IMR-90 (cell line): ENCODE measurements around the gene GNAZ. TPM values are rescaled to one million over a fixed set of nuclear protein-coding genes. Genes with fewer than 3 reads are reported as not detected.

ENCODE experiments used
- ATAC-seq: fragments of 200-7000 bp; cut with Tn5 transposase; 2 replicates; pipeline ENCODE4 v1.9.1; 2020; ENCODE audit warnings: low read depth, mild to moderate bottlenecking, moderate library complexity
- BruUV-seq: library from RNA; stranded (reverse); fragments of 400-500 nt; replicated peaks from 2 replicates; lab custom pipeline; 2021; lab: Mats Ljungman, UMichigan
- CTCF ChIA-PET: fragments of 300-600 bp; formaldehyde crosslinking; extraction: SDS; loops from one replicate; lab custom pipeline; 2021; ENCODE audit warnings: antibody characterized with exemption; lab: Yijun Ruan, JAX
- POLR2A ChIA-PET: fragments of 300-600 bp; sonication (Branson Sonifier 250); formaldehyde crosslinking; loops from one replicate; lab custom pipeline; 2022; ENCODE audit warnings: antibody characterized with exemption; ENCODE audit not compliant: unreplicated experiment; lab: Charles Lee
- DNase-seq: peaks from one replicate; pipeline ENCODE4 v3.0.0; 2013
- H2AFZ ChIP-seq: replicated peaks from 2 replicates; pipeline ENCODE3; 2013; ENCODE audit warnings: low read length, mild to moderate bottlenecking; ENCODE audit not compliant: poor library complexity
- H2AK5ac ChIP-seq: 2 replicates; pipeline ENCODE4 v1.6.1; 2013; ENCODE audit warnings: low read depth, low read length, inconsistent platforms
- H2AK9ac ChIP-seq: replicated peaks from 2 replicates; pipeline ENCODE3; 2013; ENCODE audit warnings: mild to moderate bottlenecking, low read depth, low read length, moderate library complexity; ENCODE audit not compliant: poor library complexity
- H2BK120ac ChIP-seq: 2 replicates; pipeline ENCODE4 v1.6.1; 2013; ENCODE audit warnings: low read depth, low read length, inconsistent platforms
- H2BK15ac ChIP-seq: 3 replicates; pipeline ENCODE4 v1.6.1; 2013; ENCODE audit warnings: low read depth, low read length, inconsistent platforms
- H2BK20ac ChIP-seq: 2 replicates; pipeline ENCODE4 v1.6.1; 2013; ENCODE audit warnings: low read depth, mild to moderate bottlenecking, inconsistent platforms, low read length, moderate library complexity
- H2BK5ac ChIP-seq: 2 replicates; pipeline ENCODE4 v1.6.1; 2013; ENCODE audit warnings: mild to moderate bottlenecking, low read depth, low read length, inconsistent platforms; ENCODE audit not compliant: poor library complexity, severe bottlenecking
- H3K14ac ChIP-seq: replicated peaks from 2 replicates; pipeline ENCODE4 v1.6.1; 2013; ENCODE audit warnings: low read depth, low read length, inconsistent platforms
- H3K18ac ChIP-seq: 2 replicates; pipeline ENCODE4 v1.6.1; 2013; ENCODE audit warnings: low read depth, low read length, control low read depth
- H3K23ac ChIP-seq: 2 replicates; pipeline ENCODE4 v1.6.1; 2013; ENCODE audit warnings: low read depth, low read length, inconsistent platforms
- H3K27ac ChIP-seq: 2 replicates; pipeline ENCODE4 v1.5.1; 2013; ENCODE audit warnings: mild to moderate bottlenecking, control low read depth, low read length; ENCODE audit not compliant: insufficient read depth
- H3K27me3 ChIP-seq: 2 replicates; pipeline ENCODE4 v1.6.1; 2013; ENCODE audit warnings: low read length; ENCODE audit not compliant: control insufficient read depth, insufficient read depth
- H3K36me3 ChIP-seq: 2 replicates; pipeline ENCODE4 v1.6.1; 2013; ENCODE audit warnings: low read length, mixed read lengths; ENCODE audit not compliant: control insufficient read depth, insufficient read depth
- H3K4ac ChIP-seq: 2 replicates; pipeline ENCODE4 v1.6.1; 2013; ENCODE audit warnings: low read depth, low read length, inconsistent platforms
- H3K4me1 ChIP-seq: 2 replicates; pipeline ENCODE4 v1.6.1; 2013; ENCODE audit warnings: low read length, mixed read lengths; ENCODE audit not compliant: control insufficient read depth, insufficient read depth
- H3K4me2 ChIP-seq: 2 replicates; pipeline ENCODE4 v1.6.1; 2013; ENCODE audit warnings: low read depth, mild to moderate bottlenecking, control low read depth, low read length, moderate library complexity
- H3K4me3 ChIP-seq: 2 replicates; pipeline ENCODE4 v1.5.1; 2013; ENCODE audit warnings: low read depth, mild to moderate bottlenecking, control low read depth, low read length, moderate library complexity; ENCODE audit not compliant: insufficient read depth
- H3K56ac ChIP-seq: 2 replicates; pipeline ENCODE4 v1.6.1; 2013; ENCODE audit warnings: low read length, inconsistent platforms; ENCODE audit not compliant: insufficient read depth; ENCODE audit errors: extremely low read depth
- H3K79me1 ChIP-seq, 2 experiments: 2 replicates each; pipeline ENCODE4 v1.6.1; 2013; ENCODE audit warnings: low read length in 2 of 2, inconsistent platforms in 1 of 2, low read depth in 1 of 2
- H3K9ac ChIP-seq: 2 replicates; pipeline ENCODE4 v1.6.1; 2013; ENCODE audit warnings: low read depth, low read length, control low read depth
- H3K9me1 ChIP-seq: 2 replicates; pipeline ENCODE4 v1.6.1; 2013; ENCODE audit warnings: low read length, inconsistent platforms; ENCODE audit not compliant: insufficient read depth
- H3K9me3 ChIP-seq: 2 replicates; pipeline ENCODE4 v1.6.1; 2013; ENCODE audit warnings: low read length; ENCODE audit not compliant: control insufficient read depth, insufficient read depth
- H4K20me1 ChIP-seq: 2 replicates; pipeline ENCODE4 v1.6.1; 2013; ENCODE audit warnings: low read length, inconsistent platforms; ENCODE audit not compliant: insufficient read depth
- H4K5ac ChIP-seq: 2 replicates; pipeline ENCODE4 v1.6.1; 2013; ENCODE audit warnings: mild to moderate bottlenecking, low read depth, low read length, control low read depth
- H4K8ac ChIP-seq, 2 experiments: 2 replicates each; pipeline ENCODE4 v1.6.1; 2013; ENCODE audit warnings: low read depth in 2 of 2, low read length in 2 of 2, control low read depth in 1 of 2, inconsistent platforms in 1 of 2
- H4K91ac ChIP-seq: 2 replicates; pipeline ENCODE4 v1.6.1; 2013; ENCODE audit warnings: low read depth, low read length, inconsistent platforms; ENCODE audit not compliant: insufficient read depth
- BHLHE40 ChIP-seq: fragments of 150-350 bp; IDR thresholded peaks from 2 replicates; pipeline ENCODE4 v1.6.1; 2016; ENCODE audit warnings: mild to moderate bottlenecking, low read depth, low read length
- CEBPB ChIP-seq: IDR thresholded peaks from 2 replicates; pipeline ENCODE4 v1.6.1; 2012; ENCODE audit warnings: low read depth, low read length, improper control_type of control experiment
- FOS ChIP-seq: fragments of 150-350 bp; IDR thresholded peaks from 2 replicates; pipeline ENCODE4 v1.6.1; 2016; ENCODE audit warnings: low read depth, low read length
- MAFK ChIP-seq: IDR thresholded peaks from 2 replicates; pipeline ENCODE4 v1.6.1; 2012; ENCODE audit warnings: low read depth, low read length, improper control_type of control experiment
- MXI1 ChIP-seq: IDR thresholded peaks from 2 replicates; pipeline ENCODE4 v1.6.1; 2012; ENCODE audit warnings: low read depth, mild to moderate bottlenecking, low read length, moderate library complexity, borderline replicate concordance
- NFE2L2 ChIP-seq: fragments of 150-350 bp; IDR thresholded peaks from 2 replicates; pipeline ENCODE4 v1.6.1; 2016; ENCODE audit warnings: low read depth, mild to moderate bottlenecking, low read length
- POLR2A ChIP-seq: IDR thresholded peaks from 2 replicates; pipeline ENCODE4 v1.6.1; 2012; ENCODE audit warnings: mild to moderate bottlenecking, low read depth, low read length
- RAD21 ChIP-seq: IDR thresholded peaks from 2 replicates; pipeline ENCODE4 v1.6.1; 2012; ENCODE audit warnings: low read length, improper control_type of control experiment
- RCOR1 ChIP-seq: IDR thresholded peaks from 2 replicates; pipeline ENCODE4 v1.6.1; 2012; ENCODE audit warnings: mild to moderate bottlenecking, low read length, improper control_type of control experiment; ENCODE audit not compliant: insufficient replicate concordance
- RFX5 ChIP-seq: IDR thresholded peaks from 2 replicates; pipeline ENCODE4 v1.8.0; 2012; ENCODE audit warnings: low read depth, mild to moderate bottlenecking, low read length, moderate library complexity
- SMC3 ChIP-seq: fragments of 150-350 bp; IDR thresholded peaks from 2 replicates; pipeline ENCODE4 v1.6.1; 2016; ENCODE audit warnings: low read depth, mild to moderate bottlenecking, antibody characterized with exemption, low read length, moderate library complexity
- WGBS, 2 experiments: methylation state at CpG; one replicate each; pipeline versions ENCODE4 v1.1.5 to v1.1.7; 2013; ENCODE audit warnings: missing lambda C conversion rate in 2 of 2; ENCODE audit not compliant: insufficient read length in 1 of 2; ENCODE audit errors: extremely low coverage in 2 of 2; 5-methylcytosine and 5-hydroxymethylcytosine counted together
- dilution Hi-C: fragments of 300-500 bp; cut with HindIII; formaldehyde crosslinking; loops from one replicate; pipeline ENCODE4 v1.14.3; 2018; ENCODE audit warnings: low sequenced_read_pairs; ENCODE audit not compliant: unreplicated experiment
- in situ Hi-C: fragments of 300-500 bp; cut with MboI; formaldehyde crosslinking; loops from 3 replicates; pipeline ENCODE4 v1.14.3; 2019; ENCODE audit warnings: low sequenced_read_pairs, inconsistent platforms, mixed read lengths
- intact Hi-C: fragments of 100-400 bp; cut with micrococcal nuclease; formaldehyde crosslinking; loops from 2 replicates; pipeline ENCODE4 v1.10.0; 2022
- polyA plus RNA-seq, 3 experiments: library from polyadenylated mRNA; depleted of rRNA; stranded (reverse); fragments of >200 nt; gene quantifications; 2 replicates each; pipeline ENCODE4 v1.2.3, GENCODE V29; 2012; ENCODE audit warnings: low replicate concordance in 1 of 3
- total RNA-seq: library from RNA; depleted of rRNA; stranded (reverse); fragments of >200 nt; gene quantifications from 2 replicates; pipeline ENCODE4 v1.2.3, GENCODE V29; 2012
- TF ChIP-seq, protein P1 (sequence below): fragments of 150-350 bp; IDR thresholded peaks from 2 replicates; pipeline ENCODE4 v1.6.1; 2017; ENCODE audit warnings: mild to moderate bottlenecking, antibody characterized with exemption, low read length, low read depth
- TF ChIP-seq, protein P2 (sequence below): fragments of 150-350 bp; IDR thresholded peaks from 2 replicates; pipeline ENCODE4 v1.6.1; 2016; ENCODE audit warnings: low read depth, mild to moderate bottlenecking, low read length, moderate library complexity, borderline replicate concordance
- TF ChIP-seq, protein P3 (sequence below): conservative IDR thresholded peaks from 2 replicates; pipeline ENCODE4 v1.5.1; 2012; ENCODE audit warnings: mild to moderate bottlenecking, low read depth, low read length, improper control_type of control experiment

Gene GNAZ
- total and polyA plus RNA-seq, 2 of the 4 experiments (the other 2 are of a cell fraction): 1.5 to 2.5 TPM

DNA sequence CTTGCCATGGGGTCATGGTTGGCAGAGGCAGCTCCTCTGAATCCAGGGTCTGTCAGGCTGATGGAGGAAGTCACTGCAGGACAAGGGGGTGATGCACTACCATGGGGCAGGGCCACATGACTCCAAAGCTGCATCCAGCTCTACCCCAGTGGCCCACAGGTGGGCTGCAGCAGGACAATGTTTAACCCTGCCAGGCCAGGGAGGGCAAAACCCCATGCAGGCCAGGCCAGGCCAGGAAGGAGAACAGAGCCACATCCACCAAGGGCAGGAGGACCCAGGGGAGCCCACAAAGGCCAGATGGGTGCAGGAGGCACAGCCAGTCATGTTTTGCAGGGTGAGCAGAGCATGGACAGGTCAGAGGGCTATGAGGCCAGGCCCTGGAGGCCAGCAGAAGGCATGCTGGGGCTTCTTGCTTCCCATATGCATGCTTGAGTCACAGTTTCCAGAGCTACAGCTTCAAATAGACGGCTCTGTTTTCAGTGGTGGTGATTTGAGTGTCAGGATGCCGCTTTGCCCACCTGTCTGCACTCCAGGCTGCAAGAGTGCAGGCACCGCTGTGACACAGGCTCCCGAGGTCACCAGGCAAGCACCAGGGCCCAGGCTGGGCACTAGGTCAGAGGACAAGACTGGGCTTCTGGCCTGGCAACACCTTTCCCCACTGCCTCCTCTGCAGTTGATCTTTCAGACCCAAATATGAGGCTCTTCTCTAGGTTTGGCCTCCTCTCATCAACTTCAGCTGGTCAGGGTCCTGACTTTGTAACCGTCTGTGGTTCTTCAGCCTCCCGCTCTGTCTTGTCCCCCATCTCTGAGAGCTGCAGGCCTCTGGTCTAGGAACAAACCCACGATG is 48.6 kb downstream of the GNAZ start:
- Histone ChIP-seq H2BK15ac (no peak overlapping the region), H3K23ac (no peak overlapping the region), H4K91ac (no peak overlapping the region), H2BK5ac (no peak overlapping the region), H3K36me3 (no peaks in the 10 kb centered on the region), H3K27ac (no peak overlapping the region), H2BK120ac (no peak overlapping the region), H3K9me3 (no peaks in the 10 kb centered on the region), H3K4me2 (no peak overlapping the region), H3K79me1 (no peaks in the 10 kb centered on the region), H3K18ac (no peak overlapping the region), H3K4me1 (no peaks in the 10 kb centered on the region), H3K9ac (no peak overlapping the region), H2AK9ac (no peak overlapping the region), H3K56ac (no peak overlapping the region), H3K14ac (no peak overlapping the region), H3K4me3 (no peak overlapping the region), H2BK20ac (no peak overlapping the region), H3K4ac (no peak overlapping the region), H3K9me1 (no peaks in the 10 kb centered on the region), H2AK5ac (no peak overlapping the region), H2AFZ (peak overlapping the region; percentile 67), H4K20me1 (no peaks in the 10 kb centered on the region; the same call in 1 of the 2 replicates), H4K5ac (no peak overlapping the region), H4K8ac (no peak overlapping the region), H3K27me3 (no peaks in the 10 kb centered on the region; the same call in 1 of the 2 replicates)
- CTCF ChIA-PET: no interaction called here
- WGBS, 2 experiments: 81% methylated on average over 2 of the region's 7 CpGs; no CpG with 5 or more reads in 1 of the 2 experiments
- TF ChIP-seq POLR2A (no peak), RFX5 (no peak), RAD21 (no peak), MAFK (no peak), FOS (no peak), NFE2L2 (no peak), SMC3 (no peak), BHLHE40 (no peak), CEBPB (no peak), RCOR1 (no peak), MXI1 (no peak)
- TF ChIP-seq, protein P1, sequence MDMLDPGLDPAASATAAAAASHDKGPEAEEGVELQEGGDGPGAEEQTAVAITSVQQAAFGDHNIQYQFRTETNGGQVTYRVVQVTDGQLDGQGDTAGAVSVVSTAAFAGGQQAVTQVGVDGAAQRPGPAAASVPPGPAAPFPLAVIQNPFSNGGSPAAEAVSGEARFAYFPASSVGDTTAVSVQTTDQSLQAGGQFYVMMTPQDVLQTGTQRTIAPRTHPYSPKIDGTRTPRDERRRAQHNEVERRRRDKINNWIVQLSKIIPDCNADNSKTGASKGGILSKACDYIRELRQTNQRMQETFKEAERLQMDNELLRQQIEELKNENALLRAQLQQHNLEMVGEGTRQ: no peak
- TF ChIP-seq, protein P2, sequence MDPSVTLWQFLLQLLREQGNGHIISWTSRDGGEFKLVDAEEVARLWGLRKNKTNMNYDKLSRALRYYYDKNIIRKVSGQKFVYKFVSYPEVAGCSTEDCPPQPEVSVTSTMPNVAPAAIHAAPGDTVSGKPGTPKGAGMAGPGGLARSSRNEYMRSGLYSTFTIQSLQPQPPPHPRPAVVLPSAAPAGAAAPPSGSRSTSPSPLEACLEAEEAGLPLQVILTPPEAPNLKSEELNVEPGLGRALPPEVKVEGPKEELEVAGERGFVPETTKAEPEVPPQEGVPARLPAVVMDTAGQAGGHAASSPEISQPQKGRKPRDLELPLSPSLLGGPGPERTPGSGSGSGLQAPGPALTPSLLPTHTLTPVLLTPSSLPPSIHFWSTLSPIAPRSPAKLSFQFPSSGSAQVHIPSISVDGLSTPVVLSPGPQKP: no peak
- TF ChIP-seq, protein P3, sequence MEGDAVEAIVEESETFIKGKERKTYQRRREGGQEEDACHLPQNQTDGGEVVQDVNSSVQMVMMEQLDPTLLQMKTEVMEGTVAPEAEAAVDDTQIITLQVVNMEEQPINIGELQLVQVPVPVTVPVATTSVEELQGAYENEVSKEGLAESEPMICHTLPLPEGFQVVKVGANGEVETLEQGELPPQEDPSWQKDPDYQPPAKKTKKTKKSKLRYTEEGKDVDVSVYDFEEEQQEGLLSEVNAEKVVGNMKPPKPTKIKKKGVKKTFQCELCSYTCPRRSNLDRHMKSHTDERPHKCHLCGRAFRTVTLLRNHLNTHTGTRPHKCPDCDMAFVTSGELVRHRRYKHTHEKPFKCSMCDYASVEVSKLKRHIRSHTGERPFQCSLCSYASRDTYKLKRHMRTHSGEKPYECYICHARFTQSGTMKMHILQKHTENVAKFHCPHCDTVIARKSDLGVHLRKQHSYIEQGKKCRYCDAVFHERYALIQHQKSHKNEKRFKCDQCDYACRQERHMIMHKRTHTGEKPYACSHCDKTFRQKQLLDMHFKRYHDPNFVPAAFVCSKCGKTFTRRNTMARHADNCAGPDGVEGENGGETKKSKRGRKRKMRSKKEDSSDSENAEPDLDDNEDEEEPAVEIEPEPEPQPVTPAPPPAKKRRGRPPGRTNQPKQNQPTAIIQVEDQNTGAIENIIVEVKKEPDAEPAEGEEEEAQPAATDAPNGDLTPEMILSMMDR: no peak
- ATAC-seq (no peak), DNase-seq (no peak)
- dilution Hi-C loops: no loop called here
- BruUV-seq: no TSS peak
- in situ Hi-C loops: no loop called here
- POLR2A ChIA-PET: no interaction called here
- intact Hi-C loops: no loop called here
